K562 (cell line): ENCODE data around the gene HSD11B2. TPM values are rescaled to one million over a fixed set of nuclear protein-coding genes. Genes with fewer than 3 reads are reported as not detected.

Experiments
- ATAC-seq: fragments of 200-7000 bp; cut with Tn5 transposase; 3 replicates; pipeline ENCODE4 v1.9.1; 2020; ENCODE audit warnings: moderate library complexity
- BruUV-seq: library from RNA; stranded (reverse); fragments of 400-500 nt; replicated peaks from 2 replicates; lab custom pipeline; 2021; lab: Mats Ljungman, UMichigan
- CTCF ChIA-PET: fragments of 300-600 bp; formaldehyde crosslinking; extraction: SDS; loops from one replicate; lab custom pipeline; 2021; ENCODE audit warnings: low intra/inter-chr PET ratio; lab: Yijun Ruan, JAX
- POLR2A ChIA-PET: fragments of 300-600, 350-650 bp; sonication (Branson Sonifier 250); formaldehyde crosslinking; extraction: SDS; loops from one replicate; lab custom pipeline; 2021; ENCODE audit warnings: antibody characterized with exemption, inconsistent platforms; lab: Yijun Ruan, JAX
- DNase-seq, 4 experiments: peaks; one replicate each; pipeline versions ENCODE4 v3.0.0 to v3.0.0-alpha.2; 2011 to 2018; ENCODE audit warnings: low spot score in 3 of 4, mixed read lengths in 3 of 4; ENCODE audit errors: extremely low read depth in 1 of 4
- FAIRE-seq: peaks from 2 replicates; lab custom pipeline; 2011; peaks lifted over from hg19 to GRCh38; lab: Jason Lieb, UNC
- H2AFZ ChIP-seq: 2 replicates; pipeline ENCODE4 v1.6.0; 2011; ENCODE audit warnings: low read depth, low read length, control low read depth, inconsistent platforms
- H3K27ac ChIP-seq: fragments of 200-600 bp; 3 replicates; pipeline ENCODE4 v1.8.0; 2011; ENCODE audit warnings: low read depth, mild to moderate bottlenecking, control low read depth, inconsistent platforms, low read length, moderate library complexity, mixed read lengths; ENCODE audit errors: extremely low read depth
- H3K27me3 ChIP-seq, 2 experiments: fragments of 300-600 bp in 1 of 2; 2 replicates in 1 of 2; 3 replicates in 1 of 2; pipeline versions ENCODE4 v1.6.0 to v1.8.0; 2011; ENCODE audit warnings: inconsistent platforms in 2 of 2, low read length in 2 of 2, mild to moderate bottlenecking in 1 of 2, mixed read lengths in 1 of 2, moderate library complexity in 1 of 2; ENCODE audit not compliant: control insufficient read depth in 2 of 2, insufficient read depth in 2 of 2
- H3K36me3 ChIP-seq: fragments of 300-600 bp; 3 replicates; pipeline ENCODE4 v1.8.0; 2011; ENCODE audit warnings: mild to moderate bottlenecking, low read length, inconsistent platforms; ENCODE audit not compliant: control insufficient read depth, insufficient read depth
- H3K4me1 ChIP-seq, 2 experiments: fragments of 200-600 bp in 1 of 2; replicated peaks in 1 of 2; 2 replicates in 1 of 2; 3 replicates in 1 of 2; pipeline versions ENCODE4 v1.5.1 to v1.8.0; 2011; ENCODE audit warnings: inconsistent platforms in 2 of 2, low read length in 2 of 2, mild to moderate bottlenecking in 1 of 2, mixed read lengths in 1 of 2, moderate library complexity in 1 of 2; ENCODE audit not compliant: control insufficient read depth in 2 of 2, insufficient read depth in 2 of 2
- H3K4me2 ChIP-seq: 2 replicates; pipeline ENCODE4 v1.6.1; 2011; ENCODE audit warnings: low read length, control low read depth, inconsistent platforms, mixed read lengths; ENCODE audit not compliant: insufficient read depth
- H3K4me3 ChIP-seq: fragments of 200-600 bp; sonication (generic), shearing (Covaris generic); 2 replicates; pipeline ENCODE4 v1.5.1; 2016; ENCODE audit warnings: control low read depth, inconsistent platforms
- H3K79me2 ChIP-seq: fragments of 200-600 bp; 3 replicates; pipeline ENCODE4 v1.8.0; 2011; ENCODE audit warnings: low read length, inconsistent platforms; ENCODE audit not compliant: control insufficient read depth, insufficient read depth
- H3K9ac ChIP-seq, 2 experiments: 2 replicates each; pipeline versions ENCODE4 v1.6.0 to v1.6.1; 2011; ENCODE audit warnings: low read depth in 2 of 2, low read length in 2 of 2, control low read depth in 1 of 2, inconsistent platforms in 1 of 2, mild to moderate bottlenecking in 1 of 2, mixed read lengths in 1 of 2; ENCODE audit not compliant: insufficient read depth in 1 of 2
- H3K9me1 ChIP-seq: one replicate; pipeline ENCODE4 v1.6.0; 2011; ENCODE audit warnings: inconsistent platforms, mild to moderate bottlenecking, low read length, moderate library complexity; ENCODE audit not compliant: control insufficient read depth, insufficient read depth
- H3K9me3 ChIP-seq: replicated peaks from 2 replicates; pipeline ENCODE4 v1.5.1; 2011; ENCODE audit warnings: low read depth, low read length, inconsistent platforms; ENCODE audit not compliant: control insufficient read depth, insufficient read depth
- H4K20me1 ChIP-seq: replicated peaks from 2 replicates; pipeline ENCODE4 v1.6.1; 2011; ENCODE audit warnings: low read length, inconsistent platforms, mixed read lengths; ENCODE audit not compliant: control insufficient read depth, insufficient read depth
- BRD4 ChIP-seq: fragments of 200-600 bp; sonication (generic); IDR thresholded peaks from 2 replicates; pipeline ENCODE4 v1.6.1; 2017; ENCODE audit warnings: inconsistent platforms
- FOXK1 ChIP-seq: sonication (generic); formaldehyde crosslinking; IDR thresholded peaks from 2 replicates; pipeline ENCODE4 v1.8.0; 2022; ENCODE audit warnings: missing genetic modification reagents, mild to moderate bottlenecking, borderline replicate concordance
- RBBP5 ChIP-seq: fragments of 200-600 bp; sonication (generic); IDR thresholded peaks from 2 replicates; pipeline ENCODE4 v1.6.1; 2012; ENCODE audit warnings: borderline replicate concordance, mild to moderate bottlenecking, low read length, control low read depth, inconsistent platforms; ENCODE audit not compliant: insufficient read depth, poor library complexity, severe bottlenecking
- WGBS: fragments of 100-300 bp; shearing (Covaris generic); methylation state at CpG from one replicate; pipeline ENCODE4 v1.1.6; 2016; ENCODE audit warnings: low coverage, mixed read lengths; ENCODE audit not compliant: insufficient coverage; ENCODE audit errors: missing lambda C conversion rate; 5-methylcytosine and 5-hydroxymethylcytosine counted together
- in situ Hi-C: fragments of 300-500 bp; cut with MboI; formaldehyde crosslinking; loops from 4 replicates; pipeline ENCODE4 v1.15.0; 2018; ENCODE audit warnings: inconsistent platforms, mixed read lengths
- intact Hi-C: fragments of 100-400 bp; cut with micrococcal nuclease; formaldehyde crosslinking; loops from 2 replicates; pipeline ENCODE4 v1.14.2; 2022
- polyA plus RNA-seq, 8 experiments: library from polyadenylated mRNA; depleted of rRNA in 4 of 8; stranded (reverse) in 5 of 8; unstranded in 3 of 8; fragments of >200 nt; fragmentation: Nextera tagmentation in 2 of 8; fragmentation: Illumina TruSeq in 1 of 8; extraction: Ambion mirVana in 2 of 8; extraction: Trizol in 1 of 8; gene quantifications; 2 replicates each; pipeline versions ENCODE4 v1.2.1 to v1.2.3, GENCODE V29; 2011 to 2014; ENCODE audit warnings: inconsistent platforms in 1 of 8, missing spikeins in 1 of 8
- total RNA-seq, 7 experiments: library from RNA; depleted of rRNA in 6 of 7; stranded (reverse); fragments of >200 nt in 6 of 7; fragmentation: Illumina TruSeq in 2 of 7; extraction: Trizol in 2 of 7; gene quantifications; 2 replicates each; pipeline versions ENCODE4 v1.2.1 to v1.2.3, GENCODE V29; 2011 to 2021; ENCODE audit warnings: low replicate concordance in 1 of 7

The HSD11B2 gene
- total and polyA plus RNA-seq, 9 of the 15 experiments (the other 6 are each of a cell fraction or from before 2014, with no cell fraction given) = 0.08 to 2.0 (median 0.79) TPM

DNA sequence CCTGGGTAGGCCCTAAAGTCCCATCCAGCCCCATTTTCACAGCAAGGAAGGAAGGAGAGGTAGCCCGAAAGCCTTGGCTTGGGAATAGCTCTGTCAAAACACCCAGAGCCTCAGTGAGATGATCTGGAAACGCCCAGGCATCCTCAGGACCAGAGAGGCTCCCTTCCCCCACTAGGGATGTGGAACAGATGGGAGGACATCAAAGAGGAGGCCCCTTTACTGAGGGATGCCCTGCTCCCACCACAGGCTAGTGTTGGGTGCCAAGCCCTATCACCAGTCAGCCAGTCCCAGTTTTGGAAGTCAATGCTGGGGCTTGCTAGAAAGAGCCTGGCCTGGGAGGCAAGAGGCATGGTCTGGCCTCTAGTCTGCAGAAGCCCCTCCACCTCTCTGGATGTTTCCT lies 42.3 kb upstream of the HSD11B2 start:
- ATAC-seq (no peak), FAIRE-seq (no peak), DNase-seq (no peak)
- H3K36me3 ChIP-seq = no peaks in the 10 kb centered on the region
- in situ Hi-C loops = no loop called here
- intact Hi-C loops = no loop called here
- no peak overlapping the region for H3K4me3 ChIP-seq
- no peak overlapping the region for H3K4me2 ChIP-seq
- BruUV-seq = no TSS peak
- TF ChIP-seq RBBP5 (no peak), FOXK1 (CRISPR knock-in tag) (no peak), BRD4 (no peak)
- no peak overlapping the region for H3K27ac ChIP-seq
- peaks cover 22 to 75% of the 10 kb centered on the region in 2 experiments for H3K27me3 ChIP-seq
- POLR2A ChIA-PET = interaction anchor here (0.8 to 1.5 kb wide), 2 partner anchors 12 to 40 kb away, joined by 3 to 6 read pairs; no protein-coding TSS in a partner anchor
- H2AFZ ChIP-seq = no peak overlapping the region
- H4K20me1 ChIP-seq = no peaks in the 10 kb centered on the region
- CTCF ChIA-PET = interaction anchor here (0.6 kb wide), 1 partner anchor 121 kb away, joined by 3 read pairs; no protein-coding TSS in a partner anchor
- no peaks in the 10 kb centered on the region for H3K9me3 ChIP-seq
- 0% methylated on average over 2 of the region's 2 CpGs for WGBS
- peaks cover 0 to 33% of the 10 kb centered on the region in 2 experiments; a peak in 3 of 5 replicates for H3K4me1 ChIP-seq
- H3K9ac ChIP-seq = no peak overlapping the region
- H3K9me1 ChIP-seq = no peaks in the 10 kb centered on the region
- no peaks in the 10 kb centered on the region for H3K79me2 ChIP-seq
